Endothelial cell of umbilical vein (primary cell): ENCODE results near the gene PDPK1. TPM values are rescaled to one million over a fixed set of nuclear protein-coding genes. Genes with fewer than 3 reads are reported as not detected.

Source experiments
- BruUV-seq: library from RNA; stranded (reverse); fragments of 400-500 nt; replicated peaks from 2 replicates; lab custom pipeline; 2021; lab: Mats Ljungman, UMichigan
- CTCF ChIA-PET: fragments of 300-600, 350-600 bp; sonication (Branson Sonifier 250); formaldehyde crosslinking; loops from one replicate; lab custom pipeline; 2021; ENCODE audit warnings: antibody characterized with exemption, inconsistent platforms; lab: Charles Lee
- POLR2A ChIA-PET: fragments of 300-600, 350-600 bp; sonication (Branson Sonifier 250); formaldehyde crosslinking; loops from one replicate; lab custom pipeline; 2021; ENCODE audit warnings: antibody characterized with exemption, inconsistent platforms; lab: Charles Lee
- DNase-seq: peaks from one replicate; pipeline ENCODE4 v3.0.0-alpha.2; 2011; ENCODE audit warnings: low read depth, low spot score
- FAIRE-seq: peaks from 2 replicates; lab custom pipeline; 2011; peaks lifted over from hg19 to GRCh38; lab: Jason Lieb, UNC
- H2AFZ ChIP-seq: 2 replicates; pipeline ENCODE4 v1.6.0; 2012; ENCODE audit warnings: low read depth, low read length, control low read depth, inconsistent platforms
- H3K27ac ChIP-seq: 2 replicates; pipeline ENCODE4 v1.5.1; 2011; ENCODE audit warnings: low read depth, mild to moderate bottlenecking, control low read depth, low read length, moderate library complexity; ENCODE audit not compliant: insufficient read depth
- H3K27me3 ChIP-seq, 2 experiments: 2 replicates each; pipeline versions ENCODE4 v1.6.0 to v1.6.1; 2011; ENCODE audit warnings: low read length in 2 of 2, mixed read lengths in 1 of 2; ENCODE audit not compliant: control insufficient read depth in 2 of 2, insufficient read depth in 2 of 2
- H3K36me3 ChIP-seq, 2 experiments: 2 replicates in 1 of 2; 3 replicates in 1 of 2; pipeline ENCODE4 v1.5.1; 2011; ENCODE audit warnings: low read length in 2 of 2, mild to moderate bottlenecking in 1 of 2, moderate library complexity in 1 of 2; ENCODE audit not compliant: control insufficient read depth in 2 of 2, insufficient read depth in 2 of 2; ENCODE audit errors: extremely low read depth in 1 of 2
- H3K4me1 ChIP-seq: 3 replicates; pipeline ENCODE4 v1.5.1; 2011; ENCODE audit warnings: mild to moderate bottlenecking, low read length; ENCODE audit not compliant: control insufficient read depth, insufficient read depth; ENCODE audit errors: extremely low read depth
- H3K4me2 ChIP-seq: 2 replicates; pipeline ENCODE4 v1.6.1; 2011; ENCODE audit warnings: low read length, control low read depth, mixed read lengths; ENCODE audit not compliant: insufficient read depth
- H3K4me3 ChIP-seq, 3 experiments: fragments of 200-600 bp in 1 of 3; sonication (generic), shearing (Covaris generic) in 1 of 3; replicated peaks in 1 of 3; 2 replicates each; pipeline ENCODE4 v1.5.1; 2011 to 2016; ENCODE audit warnings: control low read depth in 3 of 3, low read length in 3 of 3, mild to moderate bottlenecking in 2 of 3, inconsistent platforms in 1 of 3, low read depth in 1 of 3, moderate library complexity in 1 of 3; ENCODE audit not compliant: insufficient read depth in 1 of 3
- H3K79me2 ChIP-seq: 2 replicates; pipeline ENCODE4 v1.6.0; 2012; ENCODE audit warnings: low read length, inconsistent platforms; ENCODE audit not compliant: control insufficient read depth, insufficient read depth
- H3K9ac ChIP-seq: replicated peaks from 2 replicates; pipeline ENCODE3; 2011; ENCODE audit warnings: low read length, control low read depth; ENCODE audit not compliant: insufficient read depth; ENCODE audit errors: extremely low read depth
- H3K9me1 ChIP-seq: replicated peaks from 3 replicates; pipeline ENCODE4 v1.6.0; 2011; ENCODE audit warnings: mild to moderate bottlenecking, low read length; ENCODE audit not compliant: control insufficient read depth, insufficient read depth; ENCODE audit errors: extremely low read depth
- H3K9me3 ChIP-seq: replicated peaks from 2 replicates; pipeline ENCODE4 v1.5.1; 2012; ENCODE audit warnings: low read length, inconsistent platforms; ENCODE audit not compliant: control insufficient read depth, insufficient read depth
- H4K20me1 ChIP-seq: replicated peaks from 2 replicates; pipeline ENCODE3; 2011; ENCODE audit warnings: mild to moderate bottlenecking, low read length; ENCODE audit not compliant: control insufficient read depth, insufficient read depth; ENCODE audit errors: extremely low read depth
- CTCF ChIP-seq, 2 donors: IDR thresholded peaks; 1 replicate in 1 of 2; 2 replicates in 1 of 2; pipeline ENCODE4 v1.5.1; 2011; ENCODE audit warnings: low read length in 2 of 2, mild to moderate bottlenecking in 2 of 2, moderate library complexity in 2 of 2, control low read depth in 1 of 2, inconsistent platforms in 1 of 2, low read depth in 1 of 2; ENCODE audit not compliant: insufficient read depth in 1 of 2; ENCODE audit errors: extremely low read depth in 1 of 2
- EZH2 ChIP-seq: IDR thresholded peaks from 2 replicates; pipeline ENCODE4 v1.6.1; 2012; ENCODE audit warnings: borderline replicate concordance, low read depth, mild to moderate bottlenecking, moderate library complexity, low read length, inconsistent platforms; ENCODE audit not compliant: severe bottlenecking
- FOS ChIP-seq: IDR thresholded peaks from 2 replicates; pipeline ENCODE4 v1.6.1; 2011; ENCODE audit warnings: mild to moderate bottlenecking, low read length, moderate library complexity, borderline replicate concordance; ENCODE audit not compliant: insufficient read depth
- GATA2 ChIP-seq: IDR thresholded peaks from 2 replicates; pipeline ENCODE4 v1.7.0; 2011; ENCODE audit warnings: low read depth, mild to moderate bottlenecking, moderate library complexity, mixed read lengths, low read length; ENCODE audit not compliant: insufficient read length, insufficient read depth
- JUN ChIP-seq: IDR thresholded peaks from 2 replicates; pipeline ENCODE4 v1.6.1; 2011; ENCODE audit warnings: borderline replicate concordance, low read depth; ENCODE audit not compliant: insufficient read length, insufficient read depth
- MAX ChIP-seq: IDR thresholded peaks from 2 replicates; pipeline ENCODE4 v1.6.1; 2011; ENCODE audit not compliant: insufficient read depth, insufficient read length
- MYC ChIP-seq: IDR thresholded peaks from one replicate; pipeline ENCODE4 v1.6.1; 2011; ENCODE audit warnings: mild to moderate bottlenecking, low read depth, low read length
- POLR2A ChIP-seq: IDR thresholded peaks from 2 replicates; pipeline ENCODE4 v1.6.1; 2012; ENCODE audit warnings: low read depth, mild to moderate bottlenecking, control low read depth, low read length
- POLR2AphosphoS5 ChIP-seq: IDR thresholded peaks from 2 replicates; pipeline ENCODE4 v1.6.1; 2012; ENCODE audit warnings: low read depth, mild to moderate bottlenecking, control low read depth, low read length, moderate library complexity; ENCODE audit not compliant: insufficient read depth
- dilution Hi-C: fragments of 300-500 bp; cut with MboI; formaldehyde crosslinking; loops from one replicate; pipeline ENCODE4 v1.15.0; 2019; ENCODE audit warnings: low sequenced_read_pairs; ENCODE audit not compliant: extremely low pct_ligation_motif_present
- intact Hi-C: fragments of 100-400 bp; cut with micrococcal nuclease; formaldehyde crosslinking; loops from one replicate; pipeline ENCODE4 v1.10.0; 2022
- polyA plus RNA-seq, 4 experiments: library from polyadenylated mRNA; depleted of rRNA in 3 of 4; stranded (reverse) in 3 of 4; unstranded in 1 of 4; fragments of >200 nt; gene quantifications; 2 replicates each; pipeline versions ENCODE4 v1.2.1 to v1.2.3, GENCODE V29; 2011 to 2012; ENCODE audit warnings: missing spikeins in 1 of 4
- total RNA-seq: library from RNA; stranded (reverse); gene quantifications from 2 replicates; pipeline ENCODE4 v1.2.3, GENCODE V29; 2021

PDPK1 gene
- total and polyA plus RNA-seq, 2 donors (not counting 3 experiments of a cell fraction or from before 2014, with no cell fraction given), result 22.4 to 37.3 TPM

GRCh38 chr16:2520784-2521531, 16.9 kb upstream of the PDPK1 start:
- H3K27ac ChIP-seq, result no peak overlapping the region
- POLR2A ChIA-PET, result interaction anchor here (1.4 kb wide), 1 partner anchor 10 kb away, joined by 6 read pairs; the partner anchor contains the start of gene CEMP1
- intact Hi-C loops (no loop called here), dilution Hi-C loops (no loop called here)
- DNase-seq (no peak), FAIRE-seq (no peak)
- H3K36me3 ChIP-seq, result peaks cover 7 to 15% of the 10 kb centered on the region in 2 experiments
- H2AFZ ChIP-seq, result no peak overlapping the region
- no peaks in the 10 kb centered on the region for H3K9me3 ChIP-seq
- H3K9ac ChIP-seq, result peak overlapping the region; percentile 72
- peak overlapping the region; percentile 71 for H3K4me2 ChIP-seq
- no peaks in the 10 kb centered on the region for H4K20me1 ChIP-seq
- H3K27me3 ChIP-seq, result no peaks in the 10 kb centered on the region
- peak overlapping the region; percentile 48 to 59 (median 55) for H3K4me3 ChIP-seq
- CTCF ChIA-PET, result interaction anchor here (1.0 kb wide), 2 partner anchors 11 to 20 kb away, joined by 3 read pairs; no protein-coding TSS in a partner anchor
- peaks cover 45% of the 10 kb centered on the region for H3K79me2 ChIP-seq
- BruUV-seq, result no TSS peak
- H3K9me1 ChIP-seq, result no peaks in the 10 kb centered on the region
- TF ChIP-seq POLR2AphosphoS5, result no peak
- TF ChIP-seq FOS, result no peak
- no peak for TF ChIP-seq MAX
- no peak for TF ChIP-seq JUN
- TF ChIP-seq MYC, result no peak
- TF ChIP-seq POLR2A, result no peak
- peaks cover 24% of the 10 kb centered on the region for H3K4me1 ChIP-seq

- no peak for DNase-seq
- peaks cover 11% of the 10 kb centered on the region for H3K4me1 ChIP-seq
- dilution Hi-C loops, result no loop called here
- BruUV-seq, result no TSS peak
- intact Hi-C loops, result no loop called here
- no peak for FAIRE-seq
- CTCF ChIA-PET, result no interaction called here
- H3K27me3 ChIP-seq, result no peaks in the 10 kb centered on the region
- H3K79me2 ChIP-seq, result peaks cover 16% of the 10 kb centered on the region
- no peaks in the 10 kb centered on the region for H3K9me1 ChIP-seq
- no peak overlapping the region for H2AFZ ChIP-seq
- POLR2A ChIA-PET, result interaction anchor here (0.8 kb wide), 1 partner anchor 9 kb away, joined by 3 read pairs; no protein-coding TSS in a partner anchor
- no peak overlapping the region for H3K4me2 ChIP-seq
- H3K9ac ChIP-seq, result no peak overlapping the region
- H4K20me1 ChIP-seq, result no peaks in the 10 kb centered on the region
- H3K4me3 ChIP-seq, result no peak overlapping the region
- H3K27ac ChIP-seq, result no peak overlapping the region
- H3K9me3 ChIP-seq, result no peaks in the 10 kb centered on the region
- peaks cover 7 to 34% of the 10 kb centered on the region in 2 experiments for H3K36me3 ChIP-seq
- no peak for TF ChIP-seq MYC
- TF ChIP-seq JUN, result no peak
- no peak for TF ChIP-seq EZH2
- no peak for TF ChIP-seq MAX
- TF ChIP-seq CTCF (IDR thresholded peaks at IDR 0.05; ENCODE audit: extremely low read depth in 1 of 2, insufficient read depth in 1 of 2, low read depth in 1 of 2, low read length in 2 of 2), result no peak
- no peak for TF ChIP-seq GATA2
- TF ChIP-seq POLR2AphosphoS5, result no peak
- no peak for TF ChIP-seq POLR2A
- TF ChIP-seq FOS, result no peak
These were observed 14.0 kb upstream of the PDPK1 start for GRCh38 chr16:2523801-2524231.
